ENCODE results near the gene OLAH.

Gene OLAH

GRCh38 chr10:15072358-15072757 lies 28.6 kb downstream of the OLAH start:
- FAIRE-seq = no peak

- no peak for FAIRE-seq
Measured at GRCh38 chr10:15075421-15075820, 31.7 kb downstream of the OLAH start.

GRCh38 chr10:15083674-15084501 lies 40.1 kb downstream of the OLAH start:
- FAIRE-seq = no peak

- peak; percentile 73 for FAIRE-seq
Measured at GRCh38 chr10:15084502-15084922, 40.8 kb downstream of the OLAH start.

- no peak for FAIRE-seq
Measured at GRCh38 chr10:15088428-15089261, 44.9 kb downstream of the OLAH start, which contains the start of gene ACBD7. ACBD7 (minus strand) TSS chr10:15088776; CDS start chr10:15088728, 48 bp downstream.

GRCh38 chr10:15091418-15091817 lies 47.7 kb downstream of the OLAH start:
- FAIRE-seq = no peak

GRCh38 chr10:15092855-15093408 lies 49.2 kb downstream of the OLAH start:
- FAIRE-seq = no peak

GRCh38 chr10:15096661-15097010 lies 52.9 kb downstream of the OLAH start:
- FAIRE-seq = no peak

- peak; percentile 53 for FAIRE-seq
Measured at GRCh38 chr10:15097011-15097812, 53.5 kb downstream of the OLAH start, which contains the start of gene RPP38. RPP38 (plus strand) TSS chr10:15097355; CDS start chr10:15103315, 5,960 bp downstream.

- FAIRE-seq = no peak
Measured at GRCh38 chr10:15099886-15100285, 56.1 kb downstream of the OLAH start.

- no peak for FAIRE-seq
Measured at GRCh38 chr10:15103513-15103912, 59.8 kb downstream of the OLAH start.

GRCh38 chr10:15106352-15107013 lies 62.7 kb downstream of the OLAH start:
- no peak for FAIRE-seq

- no peak for FAIRE-seq
Measured at GRCh38 chr10:15112657-15113056, 68.9 kb downstream of the OLAH start.

GRCh38 chr10:15113766-15114165 lies 70.0 kb downstream of the OLAH start:
- no peak for FAIRE-seq

GRCh38 chr10:15116225-15116624 lies 72.5 kb downstream of the OLAH start:
- FAIRE-seq = no peak

- no peak for FAIRE-seq
Measured at GRCh38 chr10:15118615-15119014, 74.9 kb downstream of the OLAH start.

- no peak for FAIRE-seq
Measured at GRCh38 chr10:15120523-15120922, 76.8 kb downstream of the OLAH start.

GRCh38 chr10:15121707-15122106 lies 78.0 kb downstream of the OLAH start:
- FAIRE-seq = no peak

GRCh38 chr10:15122477-15123030 lies 78.8 kb downstream of the OLAH start:
- FAIRE-seq = no peak
